ENCODE data around the gene DNHD1. TPM values are rescaled to one million over a fixed set of nuclear protein-coding genes. Genes with fewer than 3 reads are reported as not detected.

The DNHD1 gene
- polyA plus RNA-seq, 3 donors = 0.24 to 21.0 (median 0.59) TPM

DNA sequence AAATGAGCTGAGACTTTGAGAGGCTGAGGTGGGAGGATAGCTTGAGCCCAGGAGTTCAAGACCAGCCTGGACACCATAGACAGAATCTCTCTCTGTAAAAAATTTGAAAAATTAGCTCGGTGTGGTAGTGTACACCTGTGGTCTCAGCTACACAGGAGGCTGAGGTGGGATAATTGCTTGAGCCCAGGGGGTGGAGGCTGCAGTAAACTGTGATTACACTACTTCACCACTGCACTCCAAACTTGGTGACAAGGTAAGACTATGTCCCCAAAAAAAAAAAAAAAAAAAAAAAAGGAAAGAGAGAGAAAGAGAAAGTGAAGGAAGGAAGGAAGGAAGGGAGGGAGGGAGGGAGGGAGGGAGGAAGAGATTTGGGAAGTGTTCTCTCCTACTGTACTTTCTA is 81.1 kb downstream of the DNHD1 start:
- peaks cover 0 to 8% of the 10 kb centered on the region in 2 donors for H3K36me3 ChIP-seq (replicated peaks in 1 of 2; ENCODE audit: control insufficient read depth in 1 of 2, insufficient read depth in 2 of 2, low read length in 2 of 2)
- no peak overlapping the region for H3K4me2 ChIP-seq (replicated peaks; ENCODE audit: extremely low read depth, low read length, poor library complexity, severe bottlenecking)
- no peak overlapping the region for H3K4me3 Mint-ChIP-seq
- H3K27ac Mint-ChIP-seq = no peak overlapping the region
- TF ChIP-seq, protein P1, sequence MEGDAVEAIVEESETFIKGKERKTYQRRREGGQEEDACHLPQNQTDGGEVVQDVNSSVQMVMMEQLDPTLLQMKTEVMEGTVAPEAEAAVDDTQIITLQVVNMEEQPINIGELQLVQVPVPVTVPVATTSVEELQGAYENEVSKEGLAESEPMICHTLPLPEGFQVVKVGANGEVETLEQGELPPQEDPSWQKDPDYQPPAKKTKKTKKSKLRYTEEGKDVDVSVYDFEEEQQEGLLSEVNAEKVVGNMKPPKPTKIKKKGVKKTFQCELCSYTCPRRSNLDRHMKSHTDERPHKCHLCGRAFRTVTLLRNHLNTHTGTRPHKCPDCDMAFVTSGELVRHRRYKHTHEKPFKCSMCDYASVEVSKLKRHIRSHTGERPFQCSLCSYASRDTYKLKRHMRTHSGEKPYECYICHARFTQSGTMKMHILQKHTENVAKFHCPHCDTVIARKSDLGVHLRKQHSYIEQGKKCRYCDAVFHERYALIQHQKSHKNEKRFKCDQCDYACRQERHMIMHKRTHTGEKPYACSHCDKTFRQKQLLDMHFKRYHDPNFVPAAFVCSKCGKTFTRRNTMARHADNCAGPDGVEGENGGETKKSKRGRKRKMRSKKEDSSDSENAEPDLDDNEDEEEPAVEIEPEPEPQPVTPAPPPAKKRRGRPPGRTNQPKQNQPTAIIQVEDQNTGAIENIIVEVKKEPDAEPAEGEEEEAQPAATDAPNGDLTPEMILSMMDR (IDR thresholded peaks at IDR 0.05) = no peak
- no peaks in the 10 kb centered on the region for H3K27me3 ChIP-seq (ENCODE audit: control insufficient read depth in 2 of 2, insufficient read depth in 2 of 2, low read length in 2 of 2)
- H3K79me2 ChIP-seq (ENCODE audit: insufficient read depth, low read length) = no peaks in the 10 kb centered on the region
- no peak overlapping the region for H3K27ac ChIP-seq (ENCODE audit: low read depth in 1 of 2, low read length in 2 of 2)
- no peak overlapping the region for H3K9ac ChIP-seq (ENCODE audit: insufficient read depth, low read length, poor library complexity, severe bottlenecking)
- peaks cover 8% of the 10 kb centered on the region for H3K4me1 Mint-ChIP-seq
- H3K9me3 Mint-ChIP-seq = peaks cover 3 to 6% (median 4%) of the 10 kb centered on the region in 7 donors
- peaks cover 0 to 2% (median 0%) of the 10 kb centered on the region in 3 donors for H3K27me3 Mint-ChIP-seq (ENCODE audit: low read depth in 3 of 3)
- no CpG with 5 or more reads among the region's 1 CpG for WGBS (ENCODE audit: insufficient coverage)
- H2AFZ ChIP-seq (ENCODE audit: insufficient read depth, low read depth, low read length, poor library complexity, severe bottlenecking) = no peak overlapping the region
- H3K9me3 ChIP-seq (replicated peaks in 1 of 2; ENCODE audit: control insufficient read depth in 1 of 2, insufficient read depth in 1 of 2, low read length in 2 of 2) = peaks cover 0 to under 1% of the 10 kb centered on the region in 2 donors
- no peak overlapping the region for H3K4me3 ChIP-seq (replicated peaks in 1 of 3; ENCODE audit: low read depth in 2 of 3, low read length in 3 of 3)
- H3K36me3 Mint-ChIP-seq = peaks cover 22 to 37% of the 10 kb centered on the region in 2 donors
- no peaks in the 10 kb centered on the region for H4K20me1 ChIP-seq (ENCODE audit: insufficient read depth, low read length)
- intact Hi-C loops (cut with micrococcal nuclease) = no loop called here
- peaks cover 2 to 5% of the 10 kb centered on the region in 2 donors for H3K4me1 ChIP-seq (ENCODE audit: control insufficient read depth in 1 of 2, insufficient read depth in 2 of 2, low read length in 2 of 2)
- no peak for DNase-seq

DNA sequence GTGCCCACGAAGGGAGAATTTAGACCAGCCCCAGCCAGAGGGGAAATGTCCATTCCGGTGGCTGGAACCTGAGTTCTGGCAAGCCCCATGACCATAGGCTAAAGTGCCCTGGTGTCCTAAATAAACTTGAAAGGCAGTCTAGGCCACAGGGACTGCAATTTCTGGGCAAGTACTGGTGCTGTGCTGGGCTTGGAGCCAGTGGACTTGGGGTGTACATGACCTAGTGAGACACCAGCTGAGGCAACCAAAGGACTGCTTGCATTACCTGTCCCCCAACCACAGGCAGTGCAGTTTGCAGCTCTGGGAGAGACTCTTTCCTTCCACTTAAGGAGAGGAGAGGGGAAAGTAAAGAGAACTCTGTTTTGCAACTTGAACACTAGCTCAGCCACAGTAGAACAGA is 82.6 kb downstream of the DNHD1 start:
- H3K4me3 ChIP-seq (replicated peaks in 1 of 3; ENCODE audit: low read depth in 2 of 3, low read length in 3 of 3) = no peak overlapping the region
- no peak overlapping the region for H3K27ac Mint-ChIP-seq
- TF ChIP-seq, protein P1 (IDR thresholded peaks at IDR 0.05) = no peak
- no peaks in the 10 kb centered on the region for H3K27me3 ChIP-seq (ENCODE audit: control insufficient read depth in 2 of 2, insufficient read depth in 2 of 2, low read length in 2 of 2)
- intact Hi-C loops (cut with micrococcal nuclease) = no loop called here
- H3K4me1 Mint-ChIP-seq = peaks cover 8% of the 10 kb centered on the region
- no peak overlapping the region for H3K4me2 ChIP-seq (replicated peaks; ENCODE audit: extremely low read depth, low read length, poor library complexity, severe bottlenecking)
- no peaks in the 10 kb centered on the region for H3K79me2 ChIP-seq (ENCODE audit: insufficient read depth, low read length)
- H3K4me3 Mint-ChIP-seq = no peak overlapping the region
- peaks cover 2 to 5% of the 10 kb centered on the region in 2 donors for H3K4me1 ChIP-seq (ENCODE audit: control insufficient read depth in 1 of 2, insufficient read depth in 2 of 2, low read length in 2 of 2)
- no peak overlapping the region for H3K9ac ChIP-seq (ENCODE audit: insufficient read depth, low read length, poor library complexity, severe bottlenecking)
- H3K27ac ChIP-seq (ENCODE audit: low read depth in 1 of 2, low read length in 2 of 2) = no peak overlapping the region
- peaks cover 0 to 2% (median 0%) of the 10 kb centered on the region in 3 donors for H3K27me3 Mint-ChIP-seq (ENCODE audit: low read depth in 3 of 3)
- H3K9me3 Mint-ChIP-seq = peaks cover 15 to 21% (median 18%) of the 10 kb centered on the region in 7 donors
- no peak overlapping the region for H2AFZ ChIP-seq (ENCODE audit: insufficient read depth, low read depth, low read length, poor library complexity, severe bottlenecking)
- H3K36me3 ChIP-seq (replicated peaks in 1 of 2; ENCODE audit: control insufficient read depth in 1 of 2, insufficient read depth in 2 of 2, low read length in 2 of 2) = peaks cover 0 to 15% of the 10 kb centered on the region in 2 donors
- WGBS (ENCODE audit: insufficient coverage) = no CpG with 5 or more reads among the region's 2 CpGs
- H4K20me1 ChIP-seq (ENCODE audit: insufficient read depth, low read length) = no peaks in the 10 kb centered on the region
- peaks cover 0 to 12% of the 10 kb centered on the region in 2 donors for H3K9me3 ChIP-seq (replicated peaks in 1 of 2; ENCODE audit: control insufficient read depth in 1 of 2, insufficient read depth in 1 of 2, low read length in 2 of 2)
- no peak for DNase-seq
- H3K36me3 Mint-ChIP-seq = peaks cover 29 to 47% of the 10 kb centered on the region in 2 donors
